HG03520 (cell line): ENCODE data around the gene NEXMIF.
A peak's percentile ranks its signal among the peaks of the same experiment; 100 is the strongest.
"Not testable (repeated sequence)": the region's sequence is repeated elsewhere in the genome, so short reads cannot be mapped to it uniquely, and the experiment has no call there.

Source experiments
- ATAC-seq: cut with Tn5 transposase; IDR thresholded peaks from one replicate; pipeline ENCODE4 v1.9.1; 2021; ENCODE audit warnings: mild to moderate bottlenecking, moderate library complexity; ENCODE audit not compliant: unreplicated experiment

NEXMIF gene

DNA sequence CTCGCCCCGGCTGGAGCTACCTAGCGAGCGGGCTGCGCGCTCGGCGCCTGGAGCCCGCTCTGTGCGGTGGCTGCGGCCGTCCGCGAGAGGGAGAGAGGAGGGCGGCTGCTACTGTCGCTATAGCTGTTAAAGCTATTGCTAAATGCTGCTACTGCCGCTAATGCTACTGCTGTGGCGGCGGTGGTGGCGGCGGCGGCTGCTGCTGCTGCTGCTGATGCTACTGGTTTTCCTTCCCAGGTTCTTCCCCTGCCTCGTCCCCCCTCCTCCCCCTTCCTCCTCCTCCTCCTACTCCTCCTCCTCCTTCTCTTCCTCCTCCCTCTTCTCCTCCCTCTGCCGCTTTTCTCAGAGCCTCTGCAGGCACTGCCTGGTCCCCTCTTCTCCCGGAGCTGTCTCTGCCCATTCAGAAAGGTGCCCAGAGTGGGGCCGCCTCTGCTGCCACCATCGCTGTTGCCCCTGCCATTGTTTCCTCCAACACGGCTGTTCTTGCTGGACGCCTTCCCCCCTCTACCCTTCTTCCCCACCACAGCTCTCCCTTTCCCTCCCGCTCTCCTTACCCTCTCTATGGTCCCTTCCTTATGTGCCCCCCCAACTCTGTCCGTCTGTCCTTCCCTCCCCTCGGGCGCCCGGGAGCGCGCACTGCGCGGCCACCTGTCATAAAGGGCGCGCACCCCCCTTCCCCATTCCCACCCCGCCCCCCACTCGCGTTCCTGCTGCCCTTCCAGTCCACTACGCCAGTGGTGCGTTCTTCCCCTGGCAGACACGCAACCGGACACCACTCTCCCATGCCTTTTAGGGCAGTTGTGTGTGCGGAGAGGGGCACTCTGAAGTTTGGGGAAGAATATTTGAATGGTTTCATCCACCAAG lies at the start of gene NEXMIF:
TSS of gene NEXMIF (minus strand) at position 228 of the 864 bp plus-strand sequence.
- ATAC-seq = peak; percentile 61

GRCh38 chrX:74961962-74962361 lies 36.7 kb upstream of the NEXMIF start:
- ATAC-seq = not testable (repeated sequence)

- no peak for ATAC-seq
Measured at GRCh38 chrX:74949717-74950116, 24.5 kb upstream of the NEXMIF start.

- no peak for ATAC-seq
Measured at GRCh38 chrX:74940414-74940813, 15.2 kb upstream of the NEXMIF start.

DNA sequence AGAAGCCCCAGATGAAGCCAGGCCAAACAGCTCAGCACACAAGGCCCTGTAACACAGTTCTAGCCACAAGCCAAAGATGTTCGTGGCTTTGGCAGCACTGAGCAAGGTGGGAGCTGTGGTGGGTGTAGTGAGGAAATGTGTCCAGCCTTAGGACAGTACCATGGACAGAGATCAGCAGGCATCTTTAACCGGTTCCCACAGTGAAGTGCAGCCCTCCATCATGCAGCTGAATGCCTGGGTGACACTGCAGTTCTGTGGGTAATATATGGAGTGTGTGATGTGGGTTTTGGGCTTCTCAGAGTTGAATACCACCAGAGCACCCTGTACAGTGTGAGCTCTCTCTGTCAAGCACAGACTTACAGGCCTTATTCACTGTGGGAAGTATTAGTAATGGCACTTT lies 6.0 kb upstream of the NEXMIF start:
- ATAC-seq = no peak

GRCh38 chrX:74924449-74925224 lies 615 bp downstream of the NEXMIF start:
- peak; percentile 47 for ATAC-seq

- ATAC-seq = no peak
Measured at GRCh38 chrX:74923942-74924448, 1.3 kb downstream of the NEXMIF start.

GRCh38 chrX:74922922-74923543 lies 2.2 kb downstream of the NEXMIF start:
- ATAC-seq = peak; percentile 72

DNA sequence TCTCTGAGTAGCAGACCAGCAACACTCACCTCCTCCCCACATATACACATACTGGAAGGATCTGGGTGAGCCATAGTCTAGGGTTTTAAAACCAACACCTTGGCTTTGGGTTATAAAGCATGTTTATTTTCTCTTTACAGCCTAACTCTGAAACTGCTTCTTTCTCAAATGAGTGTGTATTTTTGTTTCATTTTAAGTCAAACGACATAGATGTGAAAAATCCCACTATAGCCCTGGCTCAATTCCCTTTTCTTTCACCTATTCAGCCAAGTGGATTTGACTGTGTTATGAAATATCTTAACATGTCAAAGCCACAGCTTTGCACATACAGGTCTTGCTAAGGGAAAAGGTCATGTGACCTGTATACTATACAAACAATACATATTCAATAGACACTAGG lies 13.8 kb downstream of the NEXMIF start:
- peak; percentile 61 for ATAC-seq

DNA sequence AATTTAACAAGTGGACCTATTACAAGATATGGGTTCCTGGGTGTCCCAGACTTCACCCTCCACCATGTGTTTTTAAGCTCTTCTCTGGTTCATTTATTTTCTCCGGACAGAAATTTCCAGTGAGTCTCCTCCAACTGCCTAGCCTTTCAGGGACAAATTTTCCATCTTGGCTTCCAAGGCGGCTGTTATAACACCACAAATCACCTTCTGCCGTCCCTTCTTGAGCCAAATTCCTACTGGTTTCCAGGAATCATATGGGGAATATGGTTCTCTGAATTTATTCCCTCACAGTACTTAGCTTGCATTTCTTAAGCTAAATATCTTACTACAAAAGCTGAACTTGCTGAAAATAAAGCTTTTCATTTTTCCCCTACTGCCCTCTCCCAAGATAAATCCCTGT lies 18.8 kb downstream of the NEXMIF start:
- ATAC-seq = no peak

DNA sequence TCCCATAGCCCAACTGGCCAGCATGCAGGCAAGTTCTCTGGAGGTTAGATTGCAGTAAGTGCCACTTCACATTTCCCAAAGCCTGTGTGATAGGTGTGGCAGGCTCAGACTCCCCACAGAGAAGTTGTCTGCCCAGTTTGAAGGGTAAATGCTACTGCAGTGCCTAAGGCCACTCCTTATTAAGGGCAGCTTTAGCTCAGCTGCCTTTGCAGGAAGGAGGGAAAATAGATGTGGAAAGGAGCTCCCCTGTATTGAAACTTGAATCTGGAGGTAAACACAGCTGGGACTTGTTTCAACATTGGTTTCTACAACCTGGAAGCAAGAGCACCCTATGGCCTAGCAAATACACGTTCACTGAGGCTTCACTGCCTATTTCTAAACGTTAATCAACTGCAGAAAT lies 22.4 kb downstream of the NEXMIF start:
- no peak for ATAC-seq

GRCh38 chrX:74892561-74892960 lies 32.7 kb downstream of the NEXMIF start:
- no peak for ATAC-seq

DNA sequence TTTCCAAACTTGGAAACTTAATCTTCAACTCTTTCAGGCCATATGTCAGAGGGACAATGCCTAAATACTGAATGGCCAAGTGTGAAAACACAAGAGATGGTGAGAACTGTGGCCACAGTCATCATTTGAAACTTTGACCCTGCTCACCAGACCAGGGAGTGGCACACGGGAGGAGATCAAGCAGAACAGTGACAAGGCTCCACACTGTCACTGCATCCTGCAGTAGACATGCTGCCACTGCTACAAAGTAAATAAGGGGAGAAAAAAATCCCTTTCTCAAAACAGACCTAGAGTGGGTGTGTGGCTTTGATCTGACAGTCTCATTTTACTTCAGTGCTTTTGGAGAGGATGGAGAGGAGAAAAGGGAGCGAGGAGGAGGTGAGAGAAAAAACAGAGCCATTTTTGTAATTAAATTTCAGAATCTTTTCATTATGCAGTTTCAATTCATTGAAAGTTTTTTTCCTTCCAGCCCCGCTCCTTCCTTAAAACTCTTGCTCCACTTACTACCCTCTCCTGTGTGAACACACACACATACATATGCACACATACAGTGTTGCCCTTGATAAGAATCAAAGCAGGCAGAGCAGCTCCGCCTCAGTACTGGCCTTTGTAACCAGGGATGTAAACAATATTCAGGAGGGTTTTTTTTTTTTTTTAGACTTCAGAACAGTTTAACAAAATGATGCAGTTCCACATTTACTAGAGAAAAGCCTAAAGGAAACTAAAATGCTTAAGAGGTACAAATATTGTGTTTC lies 34.4 kb downstream of the NEXMIF start:
- ATAC-seq = peak; percentile 94

GRCh38 chrX:74882383-74882782 lies 42.9 kb downstream of the NEXMIF start:
- ATAC-seq = not testable (repeated sequence)

DNA sequence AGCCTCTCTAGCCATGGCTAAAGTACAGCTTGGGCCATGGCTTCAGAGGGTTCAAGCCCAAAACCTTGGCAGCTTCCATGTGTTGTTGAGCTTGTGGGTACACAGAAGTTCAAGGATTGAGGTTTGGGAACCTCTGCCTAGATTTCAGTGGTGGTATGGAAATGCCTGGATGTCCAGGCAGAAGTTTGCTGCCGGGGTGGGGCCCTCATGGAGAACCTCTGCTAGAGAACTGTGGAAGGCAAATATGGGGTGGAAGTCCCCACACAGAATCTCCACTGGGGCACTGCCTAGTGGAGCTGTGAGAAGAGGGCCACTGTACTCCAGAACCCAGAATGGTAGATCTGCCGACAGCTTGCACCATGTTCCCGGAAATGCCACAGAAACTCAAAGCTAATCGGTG lies 59.5 kb downstream of the NEXMIF start:
- ATAC-seq = no peak

DNA sequence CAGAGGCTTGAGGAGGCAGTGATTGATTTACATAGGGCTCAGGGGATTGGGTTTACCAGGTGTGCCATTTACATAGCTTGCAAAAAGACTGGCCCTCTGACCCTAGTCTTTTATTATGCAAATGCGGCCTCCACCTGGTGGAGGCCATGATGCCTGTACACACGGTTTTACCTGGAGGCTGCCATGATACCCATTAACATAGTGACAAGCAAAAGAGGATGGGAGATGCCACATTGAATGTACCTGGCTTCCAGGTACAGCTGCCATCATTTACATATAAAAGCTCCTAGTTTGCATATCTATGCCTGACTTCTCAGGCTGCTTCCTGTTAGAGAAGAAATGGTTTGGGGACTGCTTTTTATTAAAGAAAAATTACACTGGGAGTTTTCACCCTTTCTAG lies 72.0 kb downstream of the NEXMIF start:
- no peak for ATAC-seq

GRCh38 chrX:74835566-74835965 lies 89.7 kb downstream of the NEXMIF start:
- ATAC-seq = no peak

DNA sequence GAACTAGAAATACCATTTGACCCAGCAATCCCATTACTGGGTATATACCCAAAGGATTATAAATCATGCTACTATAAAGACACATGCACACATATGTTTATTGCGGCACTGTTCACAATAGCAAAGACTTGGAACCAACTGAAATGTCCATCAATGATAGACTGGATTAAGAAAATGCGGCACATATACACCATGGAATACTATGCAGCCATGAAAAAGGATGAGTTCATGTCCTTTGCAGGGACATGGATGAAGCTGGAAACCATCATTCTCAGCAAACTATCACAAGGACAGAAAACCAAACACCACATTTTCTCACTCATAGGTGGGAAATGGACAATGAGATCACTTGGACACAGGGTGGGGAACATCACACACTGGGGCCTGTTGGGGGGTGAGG lies 105.5 kb downstream of the NEXMIF start:
- not testable (repeated sequence) for ATAC-seq

DNA sequence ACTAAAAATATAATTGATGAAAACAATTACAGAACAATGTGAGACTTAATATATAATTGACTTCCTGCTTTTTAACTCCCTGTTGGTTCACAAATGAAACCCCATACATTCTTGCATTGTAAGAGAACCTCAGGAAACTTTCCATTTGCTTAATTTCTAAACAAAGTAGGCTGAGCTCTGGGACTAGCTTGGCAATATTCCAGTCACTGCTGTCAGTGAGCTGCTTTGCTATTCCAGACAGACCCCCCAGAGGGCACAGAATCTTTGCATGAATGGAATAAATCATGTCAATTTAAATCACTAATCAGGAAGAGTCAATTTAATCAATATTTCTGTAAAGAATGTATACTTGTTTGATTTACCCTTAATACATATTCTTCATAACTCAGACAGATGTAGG lies 110.6 kb downstream of the NEXMIF start:
- ATAC-seq = no peak

GRCh38 chrX:74804574-74804973 lies 120.7 kb downstream of the NEXMIF start:
- no peak for ATAC-seq

DNA sequence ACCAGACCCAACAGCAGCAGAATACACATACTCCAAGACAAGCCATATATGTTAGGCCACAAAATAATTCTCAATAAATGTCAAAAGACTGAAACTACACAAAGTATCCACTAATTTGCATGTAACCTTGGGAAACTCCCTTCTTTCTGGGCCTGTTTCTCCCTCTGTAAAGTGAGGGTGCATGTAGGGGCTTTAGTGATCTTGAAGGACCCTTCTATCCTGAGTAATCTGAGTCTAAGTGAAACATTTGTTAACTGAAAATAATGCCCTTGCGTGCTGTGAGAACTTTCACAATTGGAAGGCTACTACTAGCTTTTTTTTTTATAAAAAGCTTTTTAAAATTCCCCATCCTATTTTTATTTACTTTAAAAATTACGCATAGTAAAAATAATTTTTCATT lies 125.2 kb downstream of the NEXMIF start:
- ATAC-seq = no peak
